NCI-H1436 treated with DMSO at 0.1 percent for 48 hours (cell line): ENCODE measurements around the gene KLHL34.

ENCODE experiments used
- DNase-seq: peaks from one replicate; lab custom pipeline; 2025; lab: John Stamatoyannopoulos, UW

Gene KLHL34

DNA sequence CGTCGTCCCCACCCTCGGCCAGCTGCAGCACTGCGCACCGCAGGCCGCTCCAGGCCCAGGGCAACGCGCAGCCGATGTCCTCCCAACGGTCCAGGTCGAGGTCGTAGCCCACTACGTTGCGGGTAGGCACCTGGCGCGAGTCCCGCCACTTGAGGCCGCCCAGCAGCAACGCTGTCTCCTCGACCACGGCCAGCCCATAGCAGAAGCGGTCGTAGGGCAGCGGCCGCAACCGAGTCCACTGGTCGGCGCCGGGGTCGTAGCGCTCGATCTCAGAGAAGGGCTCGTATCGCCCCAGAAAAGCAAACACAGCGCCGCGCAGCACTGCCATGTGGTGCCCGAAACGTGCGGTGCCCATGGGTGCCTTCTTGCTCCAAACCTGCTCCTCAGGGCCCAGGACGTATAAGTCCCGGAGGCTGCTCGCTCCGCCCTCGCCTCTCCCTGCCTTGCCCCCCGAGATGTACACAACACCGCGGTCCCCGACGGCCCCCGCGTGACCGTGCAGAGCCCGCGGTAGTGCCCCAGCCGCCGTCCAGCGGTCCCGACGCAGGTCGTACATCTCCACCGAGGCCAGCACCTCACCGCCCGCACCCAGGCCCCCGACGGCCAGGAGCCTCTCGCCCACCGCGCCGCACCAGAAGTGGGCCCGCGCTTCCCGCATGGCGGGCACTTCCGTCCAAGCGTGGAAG lies 2.1 kb downstream of the KLHL34 start:
- DNase-seq: no peak

DNA sequence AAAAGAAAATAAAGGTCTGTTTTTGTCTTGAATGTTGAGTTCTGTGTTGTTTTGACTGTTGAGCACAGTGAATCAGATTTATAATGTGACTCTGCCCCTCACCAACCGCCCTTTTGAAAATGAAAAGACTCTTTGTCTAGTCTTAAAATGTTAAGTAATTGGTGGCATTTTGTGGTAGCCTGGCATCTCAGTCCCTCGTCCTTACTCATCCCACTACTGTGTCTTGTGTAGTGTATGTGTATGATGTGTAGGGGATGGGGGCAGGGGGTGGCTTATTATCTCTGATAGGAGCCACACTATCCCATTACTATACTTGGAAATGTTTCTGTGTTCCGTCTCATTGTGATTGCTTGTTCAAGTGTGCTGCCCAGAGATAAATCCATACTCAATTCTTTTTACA lies 12.2 kb downstream of the KLHL34 start:
- no peak for DNase-seq

DNA sequence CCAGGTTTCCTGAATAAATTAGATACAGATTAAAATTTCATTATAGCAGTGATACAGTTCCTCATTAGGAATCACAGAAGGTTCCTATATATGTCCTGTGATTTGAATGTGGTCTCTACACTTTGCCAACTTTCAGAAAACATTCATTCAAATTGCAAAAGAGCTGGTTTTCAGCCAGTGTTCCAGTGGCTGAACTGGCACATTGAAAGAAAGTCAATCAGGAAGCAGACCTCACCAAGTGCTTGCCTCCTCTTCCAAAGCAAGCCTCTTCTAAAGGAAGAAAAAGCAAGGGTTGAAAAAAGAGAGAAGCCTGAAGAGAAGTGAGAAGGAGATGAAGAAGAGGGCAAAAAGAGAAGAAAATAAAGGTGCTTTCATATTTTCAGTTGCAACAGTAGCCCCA lies 12.7 kb downstream of the KLHL34 start:
- no peak for DNase-seq

DNA sequence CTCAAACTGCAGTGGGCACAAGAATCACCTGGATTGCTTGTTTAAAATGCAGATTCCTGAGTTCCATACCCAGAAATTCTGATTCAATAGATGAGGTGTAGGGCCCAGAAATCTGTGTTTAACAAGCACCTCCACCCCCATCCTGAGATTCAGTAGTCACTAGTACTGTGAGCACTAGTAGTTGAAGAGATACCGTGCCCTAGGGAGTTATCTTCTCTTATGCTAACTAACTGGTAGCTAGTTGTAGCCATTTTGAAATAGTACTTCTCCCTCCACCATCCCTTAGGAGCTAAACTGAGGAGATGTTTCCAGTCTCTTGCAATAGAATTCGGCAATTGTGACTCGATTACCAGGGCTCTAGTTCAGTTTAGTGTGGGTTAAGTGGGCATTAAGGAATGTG lies 18.4 kb downstream of the KLHL34 start:
- no peak for DNase-seq

DNA sequence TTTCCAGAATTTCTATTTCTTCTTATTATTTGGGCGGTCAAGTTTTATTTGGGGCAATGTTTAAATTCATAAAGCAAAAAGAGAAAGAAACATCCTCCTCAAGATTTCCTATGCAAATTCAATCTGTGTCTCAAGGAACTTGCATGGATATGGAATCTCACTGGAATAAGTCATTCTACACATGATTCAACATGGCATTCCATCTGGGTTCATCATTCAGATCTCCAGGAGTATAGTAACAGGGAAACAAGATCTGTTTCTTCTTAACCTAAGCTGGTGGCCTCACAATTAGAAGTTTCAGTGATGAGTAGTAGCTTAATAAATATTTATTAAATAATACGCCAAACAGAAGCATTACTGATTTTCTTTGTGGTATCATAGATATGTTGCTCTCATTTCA lies 19.8 kb downstream of the KLHL34 start:
- DNase-seq: no peak

DNA sequence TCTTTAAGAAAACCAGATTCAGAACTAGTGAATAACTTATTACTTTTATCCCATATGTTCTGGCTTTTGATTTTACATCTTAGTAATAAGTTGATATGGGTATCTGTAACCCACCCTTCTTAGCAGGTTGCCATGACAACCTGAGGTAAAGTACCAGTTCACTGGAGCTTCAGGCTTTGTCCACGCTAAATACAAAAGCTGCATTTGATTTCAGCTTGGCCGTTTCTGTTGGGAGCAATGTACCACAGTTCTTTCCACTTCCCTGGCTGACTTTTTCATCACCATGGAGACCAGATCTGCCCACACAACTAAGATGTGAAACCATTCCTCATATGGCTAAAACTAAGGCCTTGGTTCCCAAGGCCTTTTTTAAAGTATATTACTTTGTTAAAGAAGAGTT lies 26.1 kb downstream of the KLHL34 start:
- no peak for DNase-seq

DNA sequence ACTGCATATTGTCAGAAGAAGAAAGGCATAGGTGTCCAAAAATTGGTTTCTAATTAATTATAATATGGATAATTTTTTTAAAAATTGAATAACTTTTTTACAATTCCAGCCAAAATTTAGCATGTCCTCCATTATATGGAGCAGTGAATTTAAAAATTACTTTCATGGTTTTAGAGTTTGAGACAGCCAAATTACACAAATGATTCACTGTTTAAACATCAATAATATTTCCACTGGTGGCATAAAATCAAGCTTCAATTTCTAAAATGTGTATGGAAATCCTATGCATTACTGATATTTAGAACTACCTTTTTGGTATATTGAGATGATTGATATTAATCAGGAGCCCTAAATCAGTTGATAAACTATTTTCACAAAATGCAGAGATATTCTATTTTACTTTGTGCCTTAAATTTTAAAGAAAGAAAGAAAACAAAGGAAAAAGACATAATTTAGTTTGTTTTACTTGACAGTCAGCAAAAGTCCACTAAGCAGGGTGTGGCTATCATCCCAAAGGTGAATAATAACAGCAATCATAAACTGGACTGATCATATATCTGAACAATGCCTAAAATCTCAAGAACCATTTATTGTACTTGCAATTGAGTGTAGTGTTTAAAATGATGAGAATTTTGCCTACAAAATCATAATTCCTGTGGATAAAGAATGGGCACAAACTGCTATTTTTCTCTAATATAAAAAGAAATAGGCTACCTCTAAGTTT lies 34.2 kb downstream of the KLHL34 start:
- no peak for DNase-seq

DNA sequence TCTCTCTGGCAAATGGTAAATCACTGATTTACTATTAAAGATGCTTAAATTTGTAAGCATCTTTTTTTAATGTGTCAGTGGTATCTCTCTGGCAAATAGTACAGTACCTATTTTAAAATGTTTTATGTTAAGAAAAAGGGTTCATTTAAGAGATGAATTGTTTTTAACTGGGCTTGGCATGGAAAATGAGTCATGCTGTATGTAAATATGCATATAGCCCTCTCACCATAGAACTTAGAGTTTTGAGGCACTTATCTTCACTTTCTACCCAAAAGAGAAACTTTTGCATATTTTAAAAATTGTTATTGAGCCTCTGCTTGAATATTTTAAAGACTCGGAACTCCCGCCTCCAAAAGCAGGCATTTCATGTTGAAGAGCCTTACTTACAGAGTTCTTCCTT lies 37.9 kb downstream of the KLHL34 start:
- no peak for DNase-seq

DNA sequence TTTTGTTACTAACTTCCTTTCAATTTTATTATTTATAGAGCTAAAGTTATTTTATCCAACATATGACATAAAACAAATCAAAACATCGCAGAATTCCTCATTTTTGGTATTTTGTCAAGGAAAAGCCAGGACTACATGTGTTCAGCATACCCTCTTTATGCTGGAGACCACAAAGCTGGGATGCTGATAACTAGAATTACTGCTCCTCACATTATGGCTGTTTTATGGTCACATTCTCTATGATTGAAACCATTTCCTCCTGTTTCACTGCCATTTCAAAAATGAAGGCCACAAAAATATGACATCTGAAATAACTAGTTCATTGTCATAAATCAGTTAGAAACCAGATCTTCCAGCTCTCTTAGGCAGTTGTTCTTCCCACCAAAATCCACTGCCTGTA lies 41.7 kb downstream of the KLHL34 start:
- no peak for DNase-seq

DNA sequence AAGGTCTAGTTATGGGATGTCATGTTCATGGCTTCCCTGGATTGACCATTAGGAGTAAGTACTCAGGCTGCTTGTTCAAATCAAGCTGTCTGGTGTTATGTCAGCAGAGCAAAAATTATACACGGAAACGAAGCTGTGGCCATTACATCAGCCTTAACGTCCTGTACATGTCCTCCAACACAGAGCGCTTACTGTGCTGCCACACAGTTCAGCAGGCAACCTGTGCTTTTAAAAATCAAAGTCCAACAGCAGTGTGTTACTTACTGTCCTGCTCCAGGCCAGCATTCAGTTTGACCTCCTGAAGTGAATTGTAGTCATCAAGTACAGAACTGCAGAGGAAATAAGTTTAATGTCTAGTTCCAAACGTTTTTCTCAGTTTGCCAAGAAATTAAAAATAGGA lies 46.0 kb downstream of the KLHL34 start:
- DNase-seq: no peak

DNA sequence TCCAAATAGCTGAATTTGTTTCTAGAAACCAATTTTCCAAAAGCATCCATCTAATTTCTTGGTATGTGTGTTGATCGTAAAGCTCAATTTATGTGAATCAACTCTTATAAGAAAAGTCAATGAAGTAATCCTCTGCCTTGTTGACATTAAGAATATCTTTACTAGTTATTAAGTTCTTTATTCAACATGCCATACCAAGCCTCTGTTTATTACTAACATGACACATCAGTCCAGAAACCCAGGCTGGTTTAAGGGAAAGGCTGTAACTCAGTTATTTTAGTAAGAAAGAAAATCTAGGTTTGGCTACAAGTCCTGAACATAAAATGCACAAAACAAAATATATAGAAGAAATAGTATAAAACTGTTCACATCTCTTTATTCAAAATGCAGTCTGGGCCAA lies 48.0 kb downstream of the KLHL34 start:
- no peak for DNase-seq

DNA sequence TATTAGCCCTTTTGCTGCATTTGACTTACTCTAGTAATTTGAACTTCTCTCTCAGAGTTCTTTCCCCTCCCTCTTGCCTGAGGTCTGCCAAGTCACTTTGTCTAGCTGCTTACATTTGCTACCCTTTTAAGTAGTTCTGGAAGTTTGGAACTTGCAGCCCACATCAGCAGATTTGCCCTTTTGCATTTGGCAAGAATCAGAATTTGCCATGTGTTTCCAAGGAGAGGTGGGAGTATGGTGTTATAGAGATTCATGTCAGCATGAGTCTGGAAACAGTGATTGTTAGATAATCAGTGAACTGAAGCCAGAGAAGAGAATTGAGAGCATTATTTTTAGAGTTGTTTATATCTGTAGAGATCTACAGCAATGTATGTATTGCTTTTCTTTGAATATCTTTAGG lies 52.1 kb downstream of the KLHL34 start:
- DNase-seq: no peak
